IMR-90 (cell line): Measurements from ENCODE around the gene DTD1. TPM values are rescaled to one million over a fixed set of nuclear protein-coding genes. Genes with fewer than 3 reads are reported as not detected.

ENCODE experiments used
- ATAC-seq: fragments of 200-7000 bp; cut with Tn5 transposase; 2 replicates; pipeline ENCODE4 v1.9.1; 2020; ENCODE audit warnings: low read depth, mild to moderate bottlenecking, moderate library complexity
- BruUV-seq: library from RNA; stranded (reverse); fragments of 400-500 nt; replicated peaks from 2 replicates; lab custom pipeline; 2021; lab: Mats Ljungman, UMichigan
- CTCF ChIA-PET: fragments of 300-600 bp; formaldehyde crosslinking; extraction: SDS; loops from one replicate; lab custom pipeline; 2021; ENCODE audit warnings: antibody characterized with exemption; lab: Yijun Ruan, JAX
- POLR2A ChIA-PET: fragments of 300-600 bp; sonication (Branson Sonifier 250); formaldehyde crosslinking; loops from one replicate; lab custom pipeline; 2022; ENCODE audit warnings: antibody characterized with exemption; ENCODE audit not compliant: unreplicated experiment; lab: Charles Lee
- DNase-seq: peaks from one replicate; pipeline ENCODE4 v3.0.0; 2013
- H2AFZ ChIP-seq: replicated peaks from 2 replicates; pipeline ENCODE3; 2013; ENCODE audit warnings: low read length, mild to moderate bottlenecking; ENCODE audit not compliant: poor library complexity
- H2AK5ac ChIP-seq: 2 replicates; pipeline ENCODE4 v1.6.1; 2013; ENCODE audit warnings: low read depth, low read length, inconsistent platforms
- H2AK9ac ChIP-seq: replicated peaks from 2 replicates; pipeline ENCODE3; 2013; ENCODE audit warnings: mild to moderate bottlenecking, low read depth, low read length, moderate library complexity; ENCODE audit not compliant: poor library complexity
- H2BK120ac ChIP-seq: 2 replicates; pipeline ENCODE4 v1.6.1; 2013; ENCODE audit warnings: low read depth, low read length, inconsistent platforms
- H2BK15ac ChIP-seq: 3 replicates; pipeline ENCODE4 v1.6.1; 2013; ENCODE audit warnings: low read depth, low read length, inconsistent platforms
- H2BK20ac ChIP-seq: 2 replicates; pipeline ENCODE4 v1.6.1; 2013; ENCODE audit warnings: low read depth, mild to moderate bottlenecking, inconsistent platforms, low read length, moderate library complexity
- H2BK5ac ChIP-seq: 2 replicates; pipeline ENCODE4 v1.6.1; 2013; ENCODE audit warnings: mild to moderate bottlenecking, low read depth, low read length, inconsistent platforms; ENCODE audit not compliant: poor library complexity, severe bottlenecking
- H3K14ac ChIP-seq: replicated peaks from 2 replicates; pipeline ENCODE4 v1.6.1; 2013; ENCODE audit warnings: low read depth, low read length, inconsistent platforms
- H3K18ac ChIP-seq: 2 replicates; pipeline ENCODE4 v1.6.1; 2013; ENCODE audit warnings: low read depth, low read length, control low read depth
- H3K23ac ChIP-seq: 2 replicates; pipeline ENCODE4 v1.6.1; 2013; ENCODE audit warnings: low read depth, low read length, inconsistent platforms
- H3K27ac ChIP-seq: 2 replicates; pipeline ENCODE4 v1.5.1; 2013; ENCODE audit warnings: mild to moderate bottlenecking, control low read depth, low read length; ENCODE audit not compliant: insufficient read depth
- H3K27me3 ChIP-seq: 2 replicates; pipeline ENCODE4 v1.6.1; 2013; ENCODE audit warnings: low read length; ENCODE audit not compliant: control insufficient read depth, insufficient read depth
- H3K36me3 ChIP-seq: 2 replicates; pipeline ENCODE4 v1.6.1; 2013; ENCODE audit warnings: low read length, mixed read lengths; ENCODE audit not compliant: control insufficient read depth, insufficient read depth
- H3K4ac ChIP-seq: 2 replicates; pipeline ENCODE4 v1.6.1; 2013; ENCODE audit warnings: low read depth, low read length, inconsistent platforms
- H3K4me1 ChIP-seq: 2 replicates; pipeline ENCODE4 v1.6.1; 2013; ENCODE audit warnings: low read length, mixed read lengths; ENCODE audit not compliant: control insufficient read depth, insufficient read depth
- H3K4me2 ChIP-seq: 2 replicates; pipeline ENCODE4 v1.6.1; 2013; ENCODE audit warnings: low read depth, mild to moderate bottlenecking, control low read depth, low read length, moderate library complexity
- H3K4me3 ChIP-seq: 2 replicates; pipeline ENCODE4 v1.5.1; 2013; ENCODE audit warnings: low read depth, mild to moderate bottlenecking, control low read depth, low read length, moderate library complexity; ENCODE audit not compliant: insufficient read depth
- H3K56ac ChIP-seq: 2 replicates; pipeline ENCODE4 v1.6.1; 2013; ENCODE audit warnings: low read length, inconsistent platforms; ENCODE audit not compliant: insufficient read depth; ENCODE audit errors: extremely low read depth
- H3K79me1 ChIP-seq, 2 experiments: 2 replicates each; pipeline ENCODE4 v1.6.1; 2013; ENCODE audit warnings: low read length in 2 of 2, inconsistent platforms in 1 of 2, low read depth in 1 of 2
- H3K9ac ChIP-seq: 2 replicates; pipeline ENCODE4 v1.6.1; 2013; ENCODE audit warnings: low read depth, low read length, control low read depth
- H3K9me1 ChIP-seq: 2 replicates; pipeline ENCODE4 v1.6.1; 2013; ENCODE audit warnings: low read length, inconsistent platforms; ENCODE audit not compliant: insufficient read depth
- H3K9me3 ChIP-seq: 2 replicates; pipeline ENCODE4 v1.6.1; 2013; ENCODE audit warnings: low read length; ENCODE audit not compliant: control insufficient read depth, insufficient read depth
- H4K20me1 ChIP-seq: 2 replicates; pipeline ENCODE4 v1.6.1; 2013; ENCODE audit warnings: low read length, inconsistent platforms; ENCODE audit not compliant: insufficient read depth
- H4K5ac ChIP-seq: 2 replicates; pipeline ENCODE4 v1.6.1; 2013; ENCODE audit warnings: mild to moderate bottlenecking, low read depth, low read length, control low read depth
- H4K8ac ChIP-seq, 2 experiments: 2 replicates each; pipeline ENCODE4 v1.6.1; 2013; ENCODE audit warnings: low read depth in 2 of 2, low read length in 2 of 2, control low read depth in 1 of 2, inconsistent platforms in 1 of 2
- H4K91ac ChIP-seq: 2 replicates; pipeline ENCODE4 v1.6.1; 2013; ENCODE audit warnings: low read depth, low read length, inconsistent platforms; ENCODE audit not compliant: insufficient read depth
- SMC3 ChIP-seq: fragments of 150-350 bp; IDR thresholded peaks from 2 replicates; pipeline ENCODE4 v1.6.1; 2016; ENCODE audit warnings: low read depth, mild to moderate bottlenecking, antibody characterized with exemption, low read length, moderate library complexity
- WGBS, 2 experiments: methylation state at CpG; one replicate each; pipeline versions ENCODE4 v1.1.5 to v1.1.7; 2013; ENCODE audit warnings: missing lambda C conversion rate in 2 of 2; ENCODE audit not compliant: insufficient read length in 1 of 2; ENCODE audit errors: extremely low coverage in 2 of 2; 5-methylcytosine and 5-hydroxymethylcytosine counted together
- dilution Hi-C: fragments of 300-500 bp; cut with HindIII; formaldehyde crosslinking; loops from one replicate; pipeline ENCODE4 v1.14.3; 2018; ENCODE audit warnings: low sequenced_read_pairs; ENCODE audit not compliant: unreplicated experiment
- in situ Hi-C: fragments of 300-500 bp; cut with MboI; formaldehyde crosslinking; loops from 3 replicates; pipeline ENCODE4 v1.14.3; 2019; ENCODE audit warnings: low sequenced_read_pairs, inconsistent platforms, mixed read lengths
- intact Hi-C: fragments of 100-400 bp; cut with micrococcal nuclease; formaldehyde crosslinking; loops from 2 replicates; pipeline ENCODE4 v1.10.0; 2022
- microRNA-seq, 2 experiments: library from miRNA; stranded (forward) in 1 of 2; unstranded in 1 of 2; fragments of 10-50 nt in 1 of 2; fragments of <30 nt in 1 of 2; gene quantifications in 1 of 2; microRNA quantifications in 1 of 2; one replicate each; pipeline versions ENCODE3 to v1.1.0; 2013 to 2020; ENCODE audit not compliant: insufficient read depth in 1 of 2, insufficient read length in 1 of 2, unreplicated experiment in 1 of 2
- polyA plus RNA-seq, 3 experiments: library from polyadenylated mRNA; depleted of rRNA; stranded (reverse); fragments of >200 nt; gene quantifications; 2 replicates each; pipeline ENCODE4 v1.2.3, GENCODE V29; 2012; ENCODE audit warnings: low replicate concordance in 1 of 3
- small RNA-seq, 5 experiments: library from RNA; depleted of rRNA; stranded (forward); fragments of <200 nt; gene quantifications; one replicate each; pipeline ENCODE3, GENCODE V24; 2012
- total RNA-seq: library from RNA; depleted of rRNA; stranded (reverse); fragments of >200 nt; gene quantifications from 2 replicates; pipeline ENCODE4 v1.2.3, GENCODE V29; 2012; rRNA removed

DTD1 gene
- total and polyA plus RNA-seq, 2 of the 4 experiments (the other 2 are of a cell fraction): 73.1 to 101 TPM

GRCh38 chr20:18815194-18815942 is 227.5 kb downstream of the DTD1 start:
- no peaks in the 10 kb centered on the region for H3K4me1 ChIP-seq
- in situ Hi-C loops (no loop called here), intact Hi-C loops (no loop called here), dilution Hi-C loops (no loop called here)
- no peak overlapping the region for H2AFZ ChIP-seq
- ATAC-seq (no peak), DNase-seq (no peak)
- H2BK120ac ChIP-seq: no peak overlapping the region
- H3K9me1 ChIP-seq: no peaks in the 10 kb centered on the region; the same call in 1 of the 2 replicates
- no peaks in the 10 kb centered on the region for H3K9me3 ChIP-seq
- ChIA-PET CTCF (interaction anchor here (0.6 to 2.0 kb wide), 2 partner anchors 183 to 414 kb away, joined by 3 to 6 read pairs; no protein-coding TSS in a partner anchor), POLR2A (no interaction called here)
- H2BK20ac ChIP-seq: no peak overlapping the region
- no peak overlapping the region for H3K4me2 ChIP-seq
- H4K8ac ChIP-seq: no peak overlapping the region
- no peak overlapping the region for H2BK5ac ChIP-seq
- no peak overlapping the region for H2AK5ac ChIP-seq
- H3K4me3 ChIP-seq: no peak overlapping the region
- no peak overlapping the region for H4K91ac ChIP-seq
- no peak overlapping the region for H3K14ac ChIP-seq
- no peak overlapping the region for H3K56ac ChIP-seq
- H4K5ac ChIP-seq: no peak overlapping the region
- no peak overlapping the region for H3K27ac ChIP-seq
- no peak overlapping the region for H3K23ac ChIP-seq
- H3K79me1 ChIP-seq: no peaks in the 10 kb centered on the region
- H4K20me1 ChIP-seq: no peaks in the 10 kb centered on the region
- WGBS, 2 experiments: 68% methylated on average over 2 of the region's 6 CpGs; no CpG with 5 or more reads in 1 of the 2 experiments
- no peak for TF ChIP-seq SMC3
- H3K36me3 ChIP-seq: no peaks in the 10 kb centered on the region
- peaks cover 2% of the 10 kb centered on the region; the same call in 1 of the 2 replicates for H3K27me3 ChIP-seq
- no peak overlapping the region for H2AK9ac ChIP-seq
- no peak overlapping the region for H3K9ac ChIP-seq
- H3K4ac ChIP-seq: no peak overlapping the region
- no peak overlapping the region for H3K18ac ChIP-seq
- no peak overlapping the region for H2BK15ac ChIP-seq
- no TSS peak for BruUV-seq

Small RNA genes lying within 50 kb of the gene (microRNA-seq; reads per million reads assigned to microRNA genes)
- gene RN7SL638P (ENCODE audit: insufficient read depth, insufficient read length) (not detected), gene RNU6ATAC34P (ENCODE audit: insufficient read depth, insufficient read length) (not detected)

Small RNA genes lying within 50 kb of the gene (small RNA-seq; reads per million reads assigned to genes)
- 0 reads per million in 5 experiments for gene RN7SL638P
- gene RNU6ATAC34P: 0 reads per million in 5 experiments

Other genes starting within 250 kb of the DTD1 start
- 0.54 and 0.83 TPM in 2 replicates for gene DZANK1, start 121.0 kb upstream of the DTD1 start, total RNA-seq
- 1.1 TPM in 2 replicates for gene DZANK1, start 121.0 kb upstream of the DTD1 start, polyA plus RNA-seq (2012; rRNA removed)
- 5.7 and 10.0 TPM in 2 replicates for gene POLR3F, start 120.7 kb upstream of the DTD1 start, total RNA-seq
- gene POLR3F, start 120.7 kb upstream of the DTD1 start, polyA plus RNA-seq (2012; rRNA removed): 4.7 and 7.2 TPM in 2 replicates
- 26.7 and 31.4 TPM in 2 replicates for gene RBBP9, start 90.8 kb upstream of the DTD1 start, total RNA-seq
- 4.4 and 4.8 TPM in 2 replicates for gene RBBP9, start 90.8 kb upstream of the DTD1 start, polyA plus RNA-seq (2012; rRNA removed)
- gene SEC23B, start 80.1 kb upstream of the DTD1 start, total RNA-seq: 65.0 and 78.9 TPM in 2 replicates
- gene SEC23B, start 80.1 kb upstream of the DTD1 start, polyA plus RNA-seq (2012; rRNA removed): 50.1 and 51.5 TPM in 2 replicates
- 42.8 and 49.2 TPM in 2 replicates for gene SMIM26, start 20.6 kb upstream of the DTD1 start, total RNA-seq
- gene SMIM26, start 20.6 kb upstream of the DTD1 start, polyA plus RNA-seq (2012; rRNA removed): 43.2 and 45.7 TPM in 2 replicates
- not detected in 2 replicates for gene SCP2D1, start 225.7 kb downstream of the DTD1 start, total RNA-seq
- gene SCP2D1, start 225.7 kb downstream of the DTD1 start, polyA plus RNA-seq (2012; rRNA removed): not detected in 2 replicates